Stimulated activated CD4-positive, alpha-beta T cell treated with anti-CD3 and anti-CD28 coated beads, Interleukin-4, amount 100 ng/mL, for 24 hours (primary cell): ENCODE data around the gene PRAMEF26.
"Not testable (repeated sequence)": the region's sequence is repeated elsewhere in the genome, so short reads cannot be mapped to it uniquely, and the experiment has no call there.

ENCODE experiments used
- DNase-seq: peaks from one replicate; pipeline ENCODE4 v3.0.0-alpha.2; 2020

The PRAMEF26 gene

DNA sequence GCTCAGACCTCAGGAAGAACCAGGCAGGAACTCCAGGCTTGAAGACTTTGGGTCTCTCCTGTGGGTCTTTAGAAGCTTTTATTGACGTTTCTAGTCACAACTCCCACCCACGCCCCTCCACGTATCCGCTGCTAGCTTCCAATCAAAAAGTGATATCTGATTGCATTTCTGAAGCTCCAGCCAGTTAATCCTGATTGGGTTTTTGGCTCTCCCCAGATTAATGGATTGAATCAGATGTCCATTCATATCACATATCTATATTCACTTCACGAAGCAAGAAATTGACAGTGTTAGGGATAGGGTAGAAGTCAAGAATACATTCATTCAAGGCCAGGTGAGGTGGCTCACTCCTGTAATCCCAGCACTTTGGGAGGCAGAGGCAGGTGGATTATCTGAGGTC, at the start of gene PRAMEF26:
TSS of gene PRAMEF26 (minus strand) at position 101 of the 400 bp plus-strand sequence. CDS start 2,914 bp downstream, outside the sequence.
- not testable (repeated sequence) for DNase-seq

DNA sequence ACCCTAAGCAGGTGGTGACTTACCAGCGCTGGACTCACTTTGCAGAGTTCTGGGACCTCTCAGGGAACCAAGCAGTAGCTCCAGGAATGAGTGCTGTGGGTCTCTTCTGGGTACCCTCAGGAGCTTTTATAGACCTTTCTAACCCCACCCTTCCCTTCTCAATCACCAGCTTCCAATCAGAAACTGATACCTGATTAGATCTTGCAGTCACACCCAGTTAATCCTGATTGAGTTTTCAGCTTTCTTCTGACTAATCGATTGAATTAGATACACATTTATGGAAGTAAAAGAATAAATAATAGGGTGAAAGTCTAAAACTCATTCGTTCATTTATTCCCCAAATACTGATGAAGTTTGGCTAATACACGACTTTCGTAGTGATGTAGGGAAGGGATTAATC, 45.5 kb upstream of the PRAMEF26 start, which contains the start of gene PRAMEF13:
TSS of gene PRAMEF13 (minus strand) at position 101 of the 400 bp plus-strand sequence. CDS start 1,820 bp downstream, outside the sequence.
- not testable (repeated sequence) for DNase-seq

DNA sequence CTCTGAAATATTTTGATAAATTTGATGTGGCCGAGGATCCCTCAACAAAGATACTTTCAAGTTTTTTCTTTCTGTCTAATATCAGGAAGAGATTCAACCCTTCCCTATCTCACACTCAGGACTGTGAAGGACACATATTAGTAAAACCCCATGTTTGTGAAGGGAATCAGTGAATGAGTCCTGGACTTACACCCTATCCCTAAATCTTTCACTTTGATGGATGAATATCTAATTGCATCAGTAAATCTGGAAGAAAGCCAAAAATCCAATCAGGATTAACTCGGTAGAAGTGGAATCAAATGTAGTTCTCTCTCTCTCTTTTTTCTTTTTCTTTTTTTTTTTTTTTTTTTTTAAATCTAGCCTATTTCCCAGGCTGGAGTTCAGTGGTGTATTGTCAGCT, 15.7 kb upstream of the PRAMEF26 start, which contains the start of gene PRAMEF9:
TSS of gene PRAMEF9 (plus strand) at position 301 of the 400 bp plus-strand sequence. CDS start 3,433 bp downstream, outside the sequence.
- DNase-seq = not testable (repeated sequence)

DNA sequence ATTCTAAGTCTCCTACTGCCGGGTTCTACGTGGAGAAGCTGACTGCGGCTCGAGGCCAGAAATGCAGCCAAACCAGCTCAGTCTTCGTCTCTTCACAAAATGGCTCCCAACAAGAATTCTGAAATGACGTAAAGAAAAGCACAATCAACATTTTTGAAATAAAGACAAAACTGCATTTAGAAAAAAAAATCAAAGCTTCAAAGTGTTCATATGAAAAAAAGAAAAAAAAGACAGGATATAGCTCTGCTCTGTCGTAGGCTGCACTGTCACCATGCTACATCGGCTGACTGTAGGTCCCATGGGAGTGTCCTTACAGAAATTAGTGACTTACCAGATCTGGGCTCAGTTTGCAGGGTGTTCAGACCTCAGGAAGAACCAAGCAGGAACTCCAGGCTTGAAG, 9.7 kb upstream of the PRAMEF26 start, which contains the start of gene HNRNPCL4:
TSS of gene HNRNPCL4 (minus strand) at position 101 of the 400 bp plus-strand sequence. CDS start 164 bp downstream, outside the sequence.
- not testable (repeated sequence) for DNase-seq

DNA sequence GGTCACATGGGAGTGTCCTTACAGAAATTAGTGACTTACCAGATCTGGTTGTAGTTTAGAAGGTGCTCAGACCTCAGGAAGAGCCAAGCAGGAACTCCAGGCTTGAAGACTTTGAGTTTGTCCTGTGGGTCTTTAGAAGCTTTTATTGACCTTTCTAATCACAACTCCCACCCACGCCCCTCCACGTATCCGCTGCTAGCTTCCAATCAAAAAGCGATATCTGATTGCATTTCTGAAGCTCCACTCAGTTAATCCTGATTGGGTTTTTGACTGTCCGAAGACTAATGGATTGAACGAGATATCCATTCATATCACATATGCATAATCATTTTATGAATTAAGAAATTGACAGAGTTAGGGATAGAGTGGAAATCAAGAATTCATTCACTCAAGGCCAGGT, 39.1 kb downstream of the PRAMEF26 start, which contains the start of gene HNRNPCL2:
TSS of gene HNRNPCL2 (minus strand) at position 101 of the 400 bp plus-strand sequence. CDS start 454 bp downstream, outside the sequence.
- not testable (repeated sequence) for DNase-seq
